IMR-90 (cell line): Measurements from ENCODE around the gene KDM4E.
"Not testable (repeated sequence)": the region's sequence is repeated elsewhere in the genome, so short reads cannot be mapped to it uniquely, and the experiment has no call there.

Source experiments
- FOS ChIP-seq: fragments of 150-350 bp; IDR thresholded peaks from 2 replicates; pipeline ENCODE4 v1.6.1; 2016; ENCODE audit warnings: low read depth, low read length
- MAFK ChIP-seq: IDR thresholded peaks from 2 replicates; pipeline ENCODE4 v1.6.1; 2012; ENCODE audit warnings: low read depth, low read length, improper control_type of control experiment
- NFE2L2 ChIP-seq: fragments of 150-350 bp; IDR thresholded peaks from 2 replicates; pipeline ENCODE4 v1.6.1; 2016; ENCODE audit warnings: low read depth, mild to moderate bottlenecking, low read length
- TF ChIP-seq, protein P1 (sequence below): conservative IDR thresholded peaks from 2 replicates; pipeline ENCODE4 v1.5.1; 2012; ENCODE audit warnings: mild to moderate bottlenecking, low read depth, low read length, improper control_type of control experiment

DNA sequence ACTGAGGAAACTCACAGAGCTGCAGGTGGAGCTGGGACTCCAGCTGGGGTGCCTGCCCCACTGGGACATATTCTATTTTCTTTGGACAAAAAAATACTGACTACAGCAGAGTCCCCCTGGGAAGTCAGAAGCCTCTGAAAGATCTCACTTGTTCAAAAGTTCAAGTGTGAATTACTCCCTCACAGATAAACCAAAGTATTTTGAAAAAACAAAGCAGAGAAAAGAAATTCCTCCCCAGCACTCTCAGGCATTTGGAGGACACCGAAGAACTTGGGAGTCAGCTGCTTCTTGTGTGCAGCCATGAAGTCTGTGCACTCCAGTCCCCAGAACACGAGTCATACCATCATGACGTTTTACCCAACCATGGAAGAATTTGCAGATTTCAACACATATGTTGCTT is 24.1 kb downstream of the KDM4E start, which contains the start of gene KDM4F:
- TF ChIP-seq, protein P1, sequence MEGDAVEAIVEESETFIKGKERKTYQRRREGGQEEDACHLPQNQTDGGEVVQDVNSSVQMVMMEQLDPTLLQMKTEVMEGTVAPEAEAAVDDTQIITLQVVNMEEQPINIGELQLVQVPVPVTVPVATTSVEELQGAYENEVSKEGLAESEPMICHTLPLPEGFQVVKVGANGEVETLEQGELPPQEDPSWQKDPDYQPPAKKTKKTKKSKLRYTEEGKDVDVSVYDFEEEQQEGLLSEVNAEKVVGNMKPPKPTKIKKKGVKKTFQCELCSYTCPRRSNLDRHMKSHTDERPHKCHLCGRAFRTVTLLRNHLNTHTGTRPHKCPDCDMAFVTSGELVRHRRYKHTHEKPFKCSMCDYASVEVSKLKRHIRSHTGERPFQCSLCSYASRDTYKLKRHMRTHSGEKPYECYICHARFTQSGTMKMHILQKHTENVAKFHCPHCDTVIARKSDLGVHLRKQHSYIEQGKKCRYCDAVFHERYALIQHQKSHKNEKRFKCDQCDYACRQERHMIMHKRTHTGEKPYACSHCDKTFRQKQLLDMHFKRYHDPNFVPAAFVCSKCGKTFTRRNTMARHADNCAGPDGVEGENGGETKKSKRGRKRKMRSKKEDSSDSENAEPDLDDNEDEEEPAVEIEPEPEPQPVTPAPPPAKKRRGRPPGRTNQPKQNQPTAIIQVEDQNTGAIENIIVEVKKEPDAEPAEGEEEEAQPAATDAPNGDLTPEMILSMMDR, result not testable (repeated sequence)
- not testable (repeated sequence) for TF ChIP-seq FOS, MAFK, NFE2L2
